ENCODE measurements around the gene HOOK2. TPM values are rescaled to one million over a fixed set of nuclear protein-coding genes. Genes with fewer than 3 reads are reported as not detected.

Gene HOOK2
- total and polyA plus RNA-seq, 9 of the 15 experiments (the other 6 are each of a cell fraction or from before 2014, with no cell fraction given): 1.3 to 17.2 (median 9.9) TPM

DNA sequence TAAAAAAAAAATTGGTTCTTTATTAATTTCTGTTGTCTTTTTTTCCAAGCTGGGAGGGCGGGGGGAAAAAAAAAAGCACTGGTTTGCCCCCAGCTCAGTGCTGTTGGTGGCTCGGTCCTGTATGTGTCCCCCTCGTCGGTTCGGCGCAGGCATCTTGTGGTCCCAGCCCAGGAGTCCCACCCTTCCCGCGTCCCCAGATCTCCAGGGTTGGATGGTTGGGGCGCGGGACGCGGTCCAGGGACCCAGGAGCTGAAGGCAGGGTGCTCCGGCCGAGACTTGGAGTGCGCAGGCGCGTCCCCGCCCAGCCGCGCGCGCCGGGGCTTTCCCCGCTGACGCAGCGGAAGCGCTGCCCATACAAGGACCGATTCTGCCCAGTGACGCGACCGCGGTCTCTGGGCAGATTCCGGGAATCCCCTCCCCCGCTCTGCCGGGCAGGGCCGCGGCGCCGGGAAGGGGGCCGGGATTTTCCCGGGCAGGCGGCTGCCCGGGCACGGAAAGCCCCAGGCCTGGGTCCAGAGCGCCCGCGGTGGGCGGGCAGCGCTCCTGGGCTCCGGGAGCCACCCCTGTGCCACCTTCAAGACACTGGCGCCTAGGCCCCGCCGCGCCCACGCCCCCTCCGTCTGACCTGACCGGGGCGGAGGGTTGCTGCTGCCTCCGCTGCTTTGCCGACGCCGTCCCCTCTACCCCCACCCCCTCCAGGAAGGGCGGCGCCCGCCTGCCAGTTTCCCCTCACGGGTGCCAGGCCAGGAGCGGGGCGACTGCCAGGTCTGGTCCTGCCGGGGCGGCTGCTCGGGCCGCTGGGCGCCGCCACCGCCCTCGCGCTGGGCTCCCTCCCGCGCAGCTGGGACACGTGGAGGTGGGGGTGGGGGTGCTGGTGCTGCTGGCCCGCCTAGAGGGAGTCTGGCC, 18.2 kb upstream of the HOOK2 start (continued):
- TF ChIP-seq, protein P1, sequence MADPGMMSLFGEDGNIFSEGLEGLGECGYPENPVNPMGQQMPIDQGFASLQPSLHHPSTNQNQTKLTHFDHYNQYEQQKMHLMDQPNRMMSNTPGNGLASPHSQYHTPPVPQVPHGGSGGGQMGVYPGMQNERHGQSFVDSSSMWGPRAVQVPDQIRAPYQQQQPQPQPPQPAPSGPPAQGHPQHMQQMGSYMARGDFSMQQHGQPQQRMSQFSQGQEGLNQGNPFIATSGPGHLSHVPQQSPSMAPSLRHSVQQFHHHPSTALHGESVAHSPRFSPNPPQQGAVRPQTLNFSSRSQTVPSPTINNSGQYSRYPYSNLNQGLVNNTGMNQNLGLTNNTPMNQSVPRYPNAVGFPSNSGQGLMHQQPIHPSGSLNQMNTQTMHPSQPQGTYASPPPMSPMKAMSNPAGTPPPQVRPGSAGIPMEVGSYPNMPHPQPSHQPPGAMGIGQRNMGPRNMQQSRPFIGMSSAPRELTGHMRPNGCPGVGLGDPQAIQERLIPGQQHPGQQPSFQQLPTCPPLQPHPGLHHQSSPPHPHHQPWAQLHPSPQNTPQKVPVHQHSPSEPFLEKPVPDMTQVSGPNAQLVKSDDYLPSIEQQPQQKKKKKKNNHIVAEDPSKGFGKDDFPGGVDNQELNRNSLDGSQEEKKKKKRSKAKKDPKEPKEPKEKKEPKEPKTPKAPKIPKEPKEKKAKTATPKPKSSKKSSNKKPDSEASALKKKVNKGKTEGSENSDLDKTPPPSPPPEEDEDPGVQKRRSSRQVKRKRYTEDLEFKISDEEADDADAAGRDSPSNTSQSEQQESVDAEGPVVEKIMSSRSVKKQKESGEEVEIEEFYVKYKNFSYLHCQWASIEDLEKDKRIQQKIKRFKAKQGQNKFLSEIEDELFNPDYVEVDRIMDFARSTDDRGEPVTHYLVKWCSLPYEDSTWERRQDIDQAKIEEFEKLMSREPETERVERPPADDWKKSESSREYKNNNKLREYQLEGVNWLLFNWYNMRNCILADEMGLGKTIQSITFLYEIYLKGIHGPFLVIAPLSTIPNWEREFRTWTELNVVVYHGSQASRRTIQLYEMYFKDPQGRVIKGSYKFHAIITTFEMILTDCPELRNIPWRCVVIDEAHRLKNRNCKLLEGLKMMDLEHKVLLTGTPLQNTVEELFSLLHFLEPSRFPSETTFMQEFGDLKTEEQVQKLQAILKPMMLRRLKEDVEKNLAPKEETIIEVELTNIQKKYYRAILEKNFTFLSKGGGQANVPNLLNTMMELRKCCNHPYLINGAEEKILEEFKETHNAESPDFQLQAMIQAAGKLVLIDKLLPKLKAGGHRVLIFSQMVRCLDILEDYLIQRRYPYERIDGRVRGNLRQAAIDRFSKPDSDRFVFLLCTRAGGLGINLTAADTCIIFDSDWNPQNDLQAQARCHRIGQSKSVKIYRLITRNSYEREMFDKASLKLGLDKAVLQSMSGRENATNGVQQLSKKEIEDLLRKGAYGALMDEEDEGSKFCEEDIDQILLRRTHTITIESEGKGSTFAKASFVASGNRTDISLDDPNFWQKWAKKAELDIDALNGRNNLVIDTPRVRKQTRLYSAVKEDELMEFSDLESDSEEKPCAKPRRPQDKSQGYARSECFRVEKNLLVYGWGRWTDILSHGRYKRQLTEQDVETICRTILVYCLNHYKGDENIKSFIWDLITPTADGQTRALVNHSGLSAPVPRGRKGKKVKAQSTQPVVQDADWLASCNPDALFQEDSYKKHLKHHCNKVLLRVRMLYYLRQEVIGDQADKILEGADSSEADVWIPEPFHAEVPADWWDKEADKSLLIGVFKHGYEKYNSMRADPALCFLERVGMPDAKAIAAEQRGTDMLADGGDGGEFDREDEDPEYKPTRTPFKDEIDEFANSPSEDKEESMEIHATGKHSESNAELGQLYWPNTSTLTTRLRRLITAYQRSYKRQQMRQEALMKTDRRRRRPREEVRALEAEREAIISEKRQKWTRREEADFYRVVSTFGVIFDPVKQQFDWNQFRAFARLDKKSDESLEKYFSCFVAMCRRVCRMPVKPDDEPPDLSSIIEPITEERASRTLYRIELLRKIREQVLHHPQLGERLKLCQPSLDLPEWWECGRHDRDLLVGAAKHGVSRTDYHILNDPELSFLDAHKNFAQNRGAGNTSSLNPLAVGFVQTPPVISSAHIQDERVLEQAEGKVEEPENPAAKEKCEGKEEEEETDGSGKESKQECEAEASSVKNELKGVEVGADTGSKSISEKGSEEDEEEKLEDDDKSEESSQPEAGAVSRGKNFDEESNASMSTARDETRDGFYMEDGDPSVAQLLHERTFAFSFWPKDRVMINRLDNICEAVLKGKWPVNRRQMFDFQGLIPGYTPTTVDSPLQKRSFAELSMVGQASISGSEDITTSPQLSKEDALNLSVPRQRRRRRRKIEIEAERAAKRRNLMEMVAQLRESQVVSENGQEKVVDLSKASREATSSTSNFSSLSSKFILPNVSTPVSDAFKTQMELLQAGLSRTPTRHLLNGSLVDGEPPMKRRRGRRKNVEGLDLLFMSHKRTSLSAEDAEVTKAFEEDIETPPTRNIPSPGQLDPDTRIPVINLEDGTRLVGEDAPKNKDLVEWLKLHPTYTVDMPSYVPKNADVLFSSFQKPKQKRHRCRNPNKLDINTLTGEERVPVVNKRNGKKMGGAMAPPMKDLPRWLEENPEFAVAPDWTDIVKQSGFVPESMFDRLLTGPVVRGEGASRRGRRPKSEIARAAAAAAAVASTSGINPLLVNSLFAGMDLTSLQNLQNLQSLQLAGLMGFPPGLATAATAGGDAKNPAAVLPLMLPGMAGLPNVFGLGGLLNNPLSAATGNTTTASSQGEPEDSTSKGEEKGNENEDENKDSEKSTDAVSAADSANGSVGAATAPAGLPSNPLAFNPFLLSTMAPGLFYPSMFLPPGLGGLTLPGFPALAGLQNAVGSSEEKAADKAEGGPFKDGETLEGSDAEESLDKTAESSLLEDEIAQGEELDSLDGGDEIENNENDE (IDR thresholded peaks at IDR 0.05; ENCODE audit: low read depth, low read length): peak; percentile 54
- TF ChIP-seq HCFC1 (IDR thresholded peaks at IDR 0.05; ENCODE audit: low read depth, low read length) (no peak), STAG1 (CRISPR knock-in tag; IDR thresholded peaks at IDR 0.05; ENCODE audit: borderline replicate concordance) (no peak), TEAD1 (CRISPR knock-in tag; IDR thresholded peaks at IDR 0.05) (peak in 1 of 2 experiments; percentile 77; a peak in 3 of 4 replicates), ATF1 (CRISPR knock-in tag; IDR thresholded peaks at IDR 0.05) (no peak; the same call in 1 of the 2 replicates), ATF1 (tag; IDR thresholded peaks at IDR 0.05) (peak; percentile 94), ZNF584 (CRISPR knock-in tag; IDR thresholded peaks at IDR 0.05; ENCODE audit: low read depth) (no peak), ZFP36 (IDR thresholded peaks at IDR 0.05; ENCODE audit: low read depth, low read length, partially characterized antibody) (peak; percentile 92), CEBPB (tag; IDR thresholded peaks at IDR 0.05) (no peak)
- TF ChIP-seq, protein P2, sequence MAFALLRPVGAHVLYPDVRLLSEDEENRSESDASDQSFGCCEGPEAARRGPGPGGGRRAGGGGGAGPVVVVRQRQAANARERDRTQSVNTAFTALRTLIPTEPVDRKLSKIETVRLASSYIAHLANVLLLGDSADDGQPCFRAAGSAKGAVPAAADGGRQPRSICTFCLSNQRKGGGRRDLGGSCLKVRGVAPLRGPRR (CRISPR knock-in tag; IDR thresholded peaks at IDR 0.05): no peak
- TF ChIP-seq, protein P3, sequence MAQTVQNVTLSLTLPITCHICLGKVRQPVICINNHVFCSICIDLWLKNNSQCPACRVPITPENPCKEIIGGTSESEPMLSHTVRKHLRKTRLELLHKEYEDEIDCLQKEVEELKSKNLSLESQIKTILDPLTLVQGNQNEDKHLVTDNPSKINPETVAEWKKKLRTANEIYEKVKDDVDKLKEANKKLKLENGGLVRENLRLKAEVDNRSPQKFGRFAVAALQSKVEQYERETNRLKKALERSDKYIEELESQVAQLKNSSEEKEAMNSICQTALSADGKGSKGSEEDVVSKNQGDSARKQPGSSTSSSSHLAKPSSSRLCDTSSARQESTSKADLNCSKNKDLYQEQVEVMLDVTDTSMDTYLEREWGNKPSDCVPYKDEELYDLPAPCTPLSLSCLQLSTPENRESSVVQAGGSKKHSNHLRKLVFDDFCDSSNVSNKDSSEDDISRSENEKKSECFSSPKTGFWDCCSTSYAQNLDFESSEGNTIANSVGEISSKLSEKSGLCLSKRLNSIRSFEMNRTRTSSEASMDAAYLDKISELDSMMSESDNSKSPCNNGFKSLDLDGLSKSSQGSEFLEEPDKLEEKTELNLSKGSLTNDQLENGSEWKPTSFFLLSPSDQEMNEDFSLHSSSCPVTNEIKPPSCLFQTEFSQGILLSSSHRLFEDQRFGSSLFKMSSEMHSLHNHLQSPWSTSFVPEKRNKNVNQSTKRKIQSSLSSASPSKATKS (CRISPR knock-in tag; IDR thresholded peaks at IDR 0.05): no peak
